Measurements from ENCODE around the gene FAM83F. TPM values are rescaled to one million over a fixed set of nuclear protein-coding genes. Genes with fewer than 3 reads are reported as not detected.
"Not testable (repeated sequence)": the region's sequence is repeated elsewhere in the genome, so short reads cannot be mapped to it uniquely, and the experiment has no call there.

FAM83F gene
- total and polyA plus RNA-seq, 7 donors = under 0.01 to 19.5 (median 0.71) TPM

DNA sequence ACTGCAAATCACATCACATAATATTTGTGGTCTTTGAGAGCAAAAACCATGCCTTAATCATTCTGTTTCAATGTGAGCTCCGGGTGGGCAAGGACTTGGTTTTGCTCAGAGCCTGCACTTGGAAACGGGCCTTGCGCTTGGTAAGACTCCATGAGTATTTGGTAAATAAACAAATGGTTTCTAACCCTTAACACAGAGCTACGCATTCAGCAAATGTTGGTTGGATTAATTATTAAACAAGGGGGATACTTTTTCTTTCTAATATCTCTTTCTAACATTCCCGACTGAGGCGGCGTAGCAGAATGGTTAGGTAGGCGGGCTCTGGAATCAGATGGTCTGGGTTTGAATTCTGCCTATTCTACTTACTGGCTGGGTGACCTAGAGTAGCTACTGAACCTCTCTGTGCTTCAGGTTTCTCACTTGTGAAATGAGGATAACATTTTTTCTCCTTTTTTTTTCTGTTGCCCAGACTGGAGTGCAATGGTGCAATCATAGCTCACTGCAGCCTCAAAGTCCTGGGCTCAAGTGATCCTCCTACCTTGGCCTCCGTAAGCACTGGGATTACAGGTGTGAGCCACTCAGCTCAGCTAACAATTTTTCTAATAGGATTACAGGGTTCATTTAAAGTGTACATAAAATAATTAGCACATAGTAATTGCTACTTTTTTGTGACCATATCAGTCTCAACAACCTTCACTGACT, 3.4 kb upstream of the FAM83F start:
- Histone ChIP-seq H3K36me3 (no peaks in the 10 kb centered on the region), H3K4me1 (peaks cover 0 to 11% (median 8%) of the 10 kb centered on the region in 4 donors), H3K27ac (no peak overlapping the region), H3K4me3 (no peak overlapping the region), H3K27me3 (peaks cover 16 to 33% (median 33%) of the 10 kb centered on the region in 3 donors), H3K9me3 (no peaks in the 10 kb centered on the region)
- intact Hi-C loops (cut with DNase I) = no loop called here
- 32 to 73% methylated on average over 9 of the region's 9 CpGs for WGBS, 2 donors
- no peak for TF ChIP-seq POLR2AphosphoS5 (IDR thresholded peaks at IDR 0.05)
- TF ChIP-seq EP300 (IDR thresholded peaks at IDR 0.05) = no peak
- TF ChIP-seq, protein P1, sequence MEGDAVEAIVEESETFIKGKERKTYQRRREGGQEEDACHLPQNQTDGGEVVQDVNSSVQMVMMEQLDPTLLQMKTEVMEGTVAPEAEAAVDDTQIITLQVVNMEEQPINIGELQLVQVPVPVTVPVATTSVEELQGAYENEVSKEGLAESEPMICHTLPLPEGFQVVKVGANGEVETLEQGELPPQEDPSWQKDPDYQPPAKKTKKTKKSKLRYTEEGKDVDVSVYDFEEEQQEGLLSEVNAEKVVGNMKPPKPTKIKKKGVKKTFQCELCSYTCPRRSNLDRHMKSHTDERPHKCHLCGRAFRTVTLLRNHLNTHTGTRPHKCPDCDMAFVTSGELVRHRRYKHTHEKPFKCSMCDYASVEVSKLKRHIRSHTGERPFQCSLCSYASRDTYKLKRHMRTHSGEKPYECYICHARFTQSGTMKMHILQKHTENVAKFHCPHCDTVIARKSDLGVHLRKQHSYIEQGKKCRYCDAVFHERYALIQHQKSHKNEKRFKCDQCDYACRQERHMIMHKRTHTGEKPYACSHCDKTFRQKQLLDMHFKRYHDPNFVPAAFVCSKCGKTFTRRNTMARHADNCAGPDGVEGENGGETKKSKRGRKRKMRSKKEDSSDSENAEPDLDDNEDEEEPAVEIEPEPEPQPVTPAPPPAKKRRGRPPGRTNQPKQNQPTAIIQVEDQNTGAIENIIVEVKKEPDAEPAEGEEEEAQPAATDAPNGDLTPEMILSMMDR (IDR thresholded peaks at IDR 0.05) = no peak
- TF ChIP-seq POLR2A (IDR thresholded peaks at IDR 0.05) = no peak
- DNase-seq = no peak

DNA sequence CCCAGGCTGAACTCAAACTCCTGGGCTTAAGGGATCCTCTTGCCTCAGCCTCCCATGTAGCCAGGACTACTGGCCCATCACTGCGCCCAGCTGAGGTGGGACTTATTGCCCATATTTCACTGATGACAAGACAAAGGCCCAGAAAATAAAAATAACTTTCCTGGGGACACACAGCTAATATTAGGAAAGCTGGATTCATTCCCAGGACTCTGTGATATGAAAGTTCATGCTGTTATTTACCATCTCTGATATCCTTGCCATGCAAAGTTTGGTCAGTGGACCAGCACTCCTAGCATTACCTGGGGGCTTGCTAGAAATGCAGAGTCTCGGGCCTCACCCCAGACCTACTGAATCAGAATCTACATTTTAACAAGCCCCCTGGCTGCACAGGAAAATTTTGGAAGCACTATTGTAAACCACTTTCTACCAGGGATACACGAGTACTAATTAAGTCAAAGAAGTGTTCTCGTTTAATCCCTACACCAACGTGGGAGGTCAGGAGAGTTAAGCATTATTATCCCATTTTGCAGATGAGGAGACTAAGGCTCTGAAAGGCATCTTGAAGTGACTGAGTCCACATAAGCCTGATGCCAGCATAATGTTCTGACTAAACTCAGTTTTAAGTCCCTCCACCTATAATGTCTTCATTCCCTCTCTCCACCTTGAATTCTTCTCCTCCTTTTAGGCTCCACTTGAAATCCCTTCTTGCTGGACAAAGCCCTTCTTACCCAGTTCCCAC, 2.5 kb upstream of the FAM83F start:
- H3K9me3 ChIP-seq = no peaks in the 10 kb centered on the region
- H3K4me1 ChIP-seq = peaks cover 0 to 11% (median 8%) of the 10 kb centered on the region in 4 donors
- H3K27me3 ChIP-seq = peaks cover 16 to 40% (median 37%) of the 10 kb centered on the region in 3 donors
- DNase-seq = no peak
- H3K36me3 ChIP-seq = no peaks in the 10 kb centered on the region
- H3K4me3 ChIP-seq = no peak overlapping the region
- intact Hi-C loops (cut with DNase I) = no loop called here
- no peak overlapping the region for H3K27ac ChIP-seq
- TF ChIP-seq POLR2A (IDR thresholded peaks at IDR 0.05) = no peak
- TF ChIP-seq, protein P1 (IDR thresholded peaks at IDR 0.05) = no peak
- no peak for TF ChIP-seq EP300 (IDR thresholded peaks at IDR 0.05)
- no peak for TF ChIP-seq POLR2AphosphoS5 (IDR thresholded peaks at IDR 0.05)
- 90 to 91% methylated on average over 5 of the region's 5 CpGs for WGBS, 2 donors

DNA sequence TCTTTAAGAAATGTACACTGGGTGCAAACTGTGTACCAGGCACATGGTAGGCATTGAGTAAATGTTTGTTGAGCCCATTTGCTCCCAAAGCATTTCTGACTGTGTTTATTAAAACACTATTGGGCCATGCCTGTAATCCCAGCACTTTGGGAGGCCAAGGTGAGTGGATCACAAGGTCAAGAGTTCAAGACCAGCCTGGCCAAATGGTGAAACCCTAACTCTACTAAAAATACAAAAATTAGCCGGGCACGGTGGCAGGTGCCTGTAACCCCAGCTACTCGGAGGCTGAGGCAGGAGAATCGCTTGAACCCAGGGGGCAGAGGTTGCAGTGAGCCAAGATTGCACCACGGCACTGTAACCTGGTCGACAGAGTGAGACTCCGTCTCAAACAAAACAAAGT, 1.9 kb upstream of the FAM83F start:
- H3K36me3 ChIP-seq; H3K27ac ChIP-seq; DNase-seq; intact Hi-C loops (cut with DNase I); H3K4me3 ChIP-seq; H3K9me3 ChIP-seq: not testable (repeated sequence)
- WGBS, 2 donors = 90 to 94% methylated on average over 7 of the region's 7 CpGs
- Histone ChIP-seq H3K27me3 (peaks cover 16 to 46% (median 43%) of the 10 kb centered on the region in 3 donors), H3K4me1 (peaks cover 0 to 14% (median 8%) of the 10 kb centered on the region in 4 donors)

DNA sequence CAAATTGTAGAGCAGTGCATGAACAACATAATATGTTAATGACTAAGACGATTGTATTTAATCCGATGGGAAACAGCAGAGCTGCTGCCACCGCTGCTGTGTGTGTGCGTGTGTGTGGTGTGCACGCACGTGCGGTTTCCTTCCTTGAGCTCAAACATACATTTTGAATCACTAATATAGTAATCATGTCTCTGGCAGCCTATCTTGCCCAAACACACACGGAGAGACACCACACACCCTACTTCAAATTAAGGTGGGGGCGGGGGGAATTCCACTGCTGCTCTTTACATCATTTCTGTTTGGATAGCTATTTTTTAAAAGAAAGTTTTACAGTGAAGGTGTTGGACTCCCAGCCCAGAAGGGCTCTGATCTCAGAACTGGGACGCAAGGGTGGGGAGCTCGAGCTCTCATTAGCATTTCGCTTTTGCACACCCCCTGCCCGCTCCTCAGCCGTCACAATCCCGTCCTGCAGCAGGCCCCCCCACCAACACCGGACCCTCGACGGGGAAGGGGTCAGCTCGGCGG, 651 bp upstream of the FAM83F start:
- TF ChIP-seq EP300 (IDR thresholded peaks at IDR 0.05) = no peak
- Histone ChIP-seq H3K4me3 (no peak overlapping the region), H3K9me3 (no peaks in the 10 kb centered on the region), H3K27me3 (peaks cover 16 to 53% (median 47%) of the 10 kb centered on the region in 3 donors), H3K4me1 (peaks cover 0 to 18% (median 8%) of the 10 kb centered on the region in 4 donors), H3K27ac (no peak overlapping the region), H3K36me3 (no peaks in the 10 kb centered on the region)
- DNase-seq = no peak
- WGBS, 2 donors = 27 to 30% methylated on average over 20 of the region's 20 CpGs
- intact Hi-C loops (cut with DNase I) = no loop called here

DNA sequence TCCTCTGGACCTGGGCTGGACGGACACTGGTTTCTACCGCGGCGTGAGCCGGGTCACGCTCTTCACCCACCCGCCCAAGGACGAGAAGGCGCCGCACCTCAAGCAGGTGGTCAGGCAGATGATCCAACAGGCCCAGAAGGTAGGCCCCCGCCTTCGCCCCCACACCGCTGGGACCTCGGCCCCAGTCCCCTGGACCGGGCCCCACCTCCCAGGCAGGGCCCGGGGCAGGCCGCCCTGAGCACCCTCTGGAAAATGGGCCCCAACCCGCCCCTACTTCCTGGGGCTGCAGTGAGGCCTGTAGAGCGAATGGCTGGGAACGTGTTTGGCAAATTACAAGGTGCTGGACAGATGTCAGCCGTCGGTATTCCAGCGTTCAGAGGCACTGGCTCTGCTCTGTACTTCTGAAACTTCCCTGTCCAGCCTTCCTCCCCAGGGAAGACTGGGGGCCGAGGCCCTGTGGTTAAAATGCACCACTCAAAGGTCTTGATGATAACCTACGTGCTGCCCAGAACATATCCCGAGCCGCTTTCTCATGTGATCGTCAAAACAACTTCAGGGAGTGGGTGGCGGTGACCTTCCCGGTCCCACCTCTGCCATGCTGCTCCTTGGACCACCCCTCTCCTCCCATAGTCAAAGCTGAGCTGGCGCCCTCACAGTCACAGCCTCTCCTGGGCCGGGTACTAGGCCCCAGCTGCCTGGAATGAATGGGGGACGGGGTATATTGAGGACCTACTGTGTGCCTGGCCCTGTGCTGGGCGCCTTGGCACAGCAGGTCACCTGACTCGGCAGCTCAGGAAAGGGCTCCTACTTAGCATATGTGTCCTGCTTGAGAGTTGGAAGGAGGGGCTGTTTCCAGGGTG, 869 bp downstream of the FAM83F start:
- no peak for DNase-seq
- intact Hi-C loops (cut with DNase I) = no loop called here
- Histone ChIP-seq H3K9me3 (no peaks in the 10 kb centered on the region), H3K27ac (peak overlapping the region in 3 of 4 donors; percentile 31 to 49 (median 48)), H3K36me3 (no peaks in the 10 kb centered on the region), H3K4me1 (peaks cover 0 to 18% (median 8%) of the 10 kb centered on the region in 4 donors), H3K27me3 (peaks cover 16 to 53% (median 47%) of the 10 kb centered on the region in 3 donors), H3K4me3 (peak overlapping the region in 2 of 4 donors; percentile 23 to 27)
- WGBS, 2 donors = 15 to 57% methylated on average over 35 of the region's 35 CpGs
- TF ChIP-seq EP300 (IDR thresholded peaks at IDR 0.05) = no peak
- TF ChIP-seq POLR2AphosphoS5 (IDR thresholded peaks at IDR 0.05) = no peak
- TF ChIP-seq, protein P1 (IDR thresholded peaks at IDR 0.05) = no peak
- no peak for TF ChIP-seq POLR2A (IDR thresholded peaks at IDR 0.05)

All from sigmoid colon (tissue), 7 donors.